Activated T-cell treated with anti-CD3 and anti-CD28 coated beads for 24 hours (primary cell): ENCODE results near the gene WFDC11.

Source experiments
- DNase-seq: peaks from one replicate; pipeline ENCODE4 v3.0.0-alpha.2; 2020; ENCODE audit warnings: low read depth

WFDC11 gene

DNA sequence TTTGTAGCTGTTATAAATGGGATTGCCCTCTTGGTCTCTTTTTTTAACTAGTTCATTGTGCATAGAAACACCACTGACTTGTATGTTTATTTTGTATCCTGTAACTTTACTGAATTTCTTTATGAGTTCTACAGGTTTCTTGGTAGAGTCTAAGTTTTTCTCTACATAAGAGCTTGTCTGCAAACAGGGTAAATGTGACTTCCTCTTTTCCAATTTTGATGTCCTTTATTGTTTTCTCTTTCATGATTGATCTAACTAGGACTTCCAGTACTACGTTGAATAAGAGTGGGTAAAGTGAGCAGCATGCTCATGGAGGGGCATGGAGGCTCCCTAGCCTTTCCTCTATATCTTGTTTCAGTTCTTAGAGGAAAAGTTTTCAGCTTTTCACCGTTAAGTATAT, 43.5 kb downstream of the WFDC11 start:
- no peak for DNase-seq

DNA sequence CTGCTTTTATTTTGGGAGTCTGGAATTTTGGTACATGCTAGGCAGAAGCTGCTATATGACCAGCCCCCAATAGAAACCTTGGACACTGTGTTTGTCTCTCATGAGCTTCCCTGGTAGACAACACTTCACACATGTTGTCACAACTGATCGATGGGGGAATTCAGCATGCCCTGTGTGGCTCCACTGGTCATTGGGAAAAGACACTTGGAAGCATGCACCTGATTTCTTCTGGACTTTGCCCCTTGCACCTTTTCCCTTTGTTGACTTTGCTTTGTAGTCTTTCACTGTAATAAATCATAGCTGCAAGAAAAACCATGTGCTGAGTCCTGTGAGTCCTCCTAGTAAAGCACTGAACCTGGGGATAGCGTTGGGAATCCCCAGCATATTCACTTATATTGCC, 48.4 kb downstream of the WFDC11 start:
- DNase-seq, result no peak

DNA sequence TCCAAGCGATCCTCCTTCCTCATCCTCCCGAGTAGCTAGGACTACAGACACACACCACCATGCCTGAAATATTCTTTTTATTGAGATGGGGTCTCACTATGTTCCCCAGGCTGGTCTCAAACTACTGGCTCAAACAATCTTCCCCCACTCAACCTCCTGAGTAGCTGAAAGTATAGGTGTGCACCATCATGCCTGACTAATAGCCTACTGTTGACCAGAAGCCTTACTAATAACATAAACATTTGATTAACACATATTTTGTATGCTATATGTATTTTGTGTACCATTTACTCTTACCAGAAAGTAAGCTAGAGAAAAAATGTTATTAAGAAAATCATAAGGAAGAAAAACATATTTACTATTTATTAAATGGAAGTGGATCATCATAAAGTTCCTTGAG, 52.4 kb downstream of the WFDC11 start:
- DNase-seq, result no peak

GRCh38 chr20:45612314-45612713, 57.7 kb downstream of the WFDC11 start:
- no peak for DNase-seq

DNA sequence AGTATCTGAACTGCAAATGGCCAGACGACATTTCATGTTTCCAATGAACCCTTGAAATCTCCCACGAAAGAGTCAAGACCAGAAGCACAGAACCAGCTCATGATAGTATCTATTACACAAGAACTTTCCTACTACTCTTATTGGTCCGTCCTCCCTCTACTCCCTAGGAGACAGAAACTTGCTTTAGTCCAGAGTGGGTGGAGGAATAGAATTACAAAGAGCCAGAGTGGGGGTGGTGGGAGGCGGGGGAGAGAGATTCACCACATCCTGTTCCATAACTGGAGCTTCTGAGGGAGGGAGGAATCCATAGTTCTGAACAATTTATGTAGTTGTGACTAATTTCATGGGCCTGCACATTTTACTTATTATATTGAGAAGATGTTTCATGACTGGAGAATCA, 59.0 kb downstream of the WFDC11 start:
- DNase-seq, result peak; percentile 48

DNA sequence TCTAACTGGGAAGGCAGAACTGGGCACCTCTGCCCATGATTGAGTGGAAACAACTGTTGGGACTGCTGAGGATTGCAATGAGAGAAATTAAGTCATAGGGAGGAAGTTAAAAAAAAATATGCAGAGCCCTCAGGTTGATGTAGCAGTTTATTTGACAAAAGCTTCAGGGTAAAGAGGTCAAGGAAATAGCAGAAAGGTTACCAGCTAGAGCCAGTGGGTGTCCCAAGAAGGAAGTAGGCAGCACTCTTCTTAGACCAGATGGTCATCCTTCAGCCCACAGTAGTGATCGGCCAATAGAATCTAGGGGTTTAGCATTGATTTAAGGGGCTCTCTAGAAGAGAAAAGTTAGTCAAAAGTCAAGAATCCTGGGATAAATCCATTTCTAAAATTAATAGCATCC, 62.2 kb downstream of the WFDC11 start:
- no peak for DNase-seq
